BE2C (cell line): ENCODE data around the gene MCL1.

ENCODE experiments used
- DNase-seq: peaks from one replicate; pipeline ENCODE4 v3.0.0-alpha.2; 2020
- H3K27me3 ChIP-seq: fragments of 250-450 bp; sonication (Bioruptor Pico); 2 replicates; pipeline ENCODE4 v1.5.1; 2020; ENCODE audit warnings: mild to moderate bottlenecking
- H3K36me3 ChIP-seq: fragments of 250-450 bp; sonication (Bioruptor Pico); 2 replicates; pipeline ENCODE4 v1.5.1; 2020; ENCODE audit warnings: mild to moderate bottlenecking
- H3K4me1 ChIP-seq: fragments of 250-450 bp; sonication (Bioruptor Pico); 2 replicates; pipeline ENCODE4 v1.5.1; 2020
- H3K4me3 ChIP-seq: 2 replicates; pipeline ENCODE4 v1.5.1; 2011; ENCODE audit warnings: low read depth, low read length
- H3K9me3 ChIP-seq: fragments of 250-450 bp; sonication (Bioruptor Pico); 2 replicates; pipeline ENCODE4 v1.5.1; 2020
- CTCF ChIP-seq: IDR thresholded peaks from 2 replicates; pipeline ENCODE4 v1.5.1; 2012; ENCODE audit warnings: mild to moderate bottlenecking, low read depth, low read length

Gene MCL1

GRCh38 chr1:150543500-150544143 lies 35.8 kb downstream of the MCL1 start:
- Histone ChIP-seq H3K36me3 (no peaks in the 10 kb centered on the region), H3K9me3 (no peaks in the 10 kb centered on the region), H3K27me3 (no peaks in the 10 kb centered on the region), H3K4me1 (no peaks in the 10 kb centered on the region), H3K4me3 (no peak overlapping the region)
- DNase-seq: no peak
- no peak for TF ChIP-seq CTCF

- H3K27me3 ChIP-seq: no peaks in the 10 kb centered on the region
- no peaks in the 10 kb centered on the region for H3K36me3 ChIP-seq
- H3K4me1 ChIP-seq: no peaks in the 10 kb centered on the region
- H3K9me3 ChIP-seq: no peaks in the 10 kb centered on the region
- H3K4me3 ChIP-seq: no peak overlapping the region
- no peak for TF ChIP-seq CTCF
- no peak for DNase-seq
Measured at GRCh38 chr1:150537732-150538684, 41.4 kb downstream of the MCL1 start.

DNA sequence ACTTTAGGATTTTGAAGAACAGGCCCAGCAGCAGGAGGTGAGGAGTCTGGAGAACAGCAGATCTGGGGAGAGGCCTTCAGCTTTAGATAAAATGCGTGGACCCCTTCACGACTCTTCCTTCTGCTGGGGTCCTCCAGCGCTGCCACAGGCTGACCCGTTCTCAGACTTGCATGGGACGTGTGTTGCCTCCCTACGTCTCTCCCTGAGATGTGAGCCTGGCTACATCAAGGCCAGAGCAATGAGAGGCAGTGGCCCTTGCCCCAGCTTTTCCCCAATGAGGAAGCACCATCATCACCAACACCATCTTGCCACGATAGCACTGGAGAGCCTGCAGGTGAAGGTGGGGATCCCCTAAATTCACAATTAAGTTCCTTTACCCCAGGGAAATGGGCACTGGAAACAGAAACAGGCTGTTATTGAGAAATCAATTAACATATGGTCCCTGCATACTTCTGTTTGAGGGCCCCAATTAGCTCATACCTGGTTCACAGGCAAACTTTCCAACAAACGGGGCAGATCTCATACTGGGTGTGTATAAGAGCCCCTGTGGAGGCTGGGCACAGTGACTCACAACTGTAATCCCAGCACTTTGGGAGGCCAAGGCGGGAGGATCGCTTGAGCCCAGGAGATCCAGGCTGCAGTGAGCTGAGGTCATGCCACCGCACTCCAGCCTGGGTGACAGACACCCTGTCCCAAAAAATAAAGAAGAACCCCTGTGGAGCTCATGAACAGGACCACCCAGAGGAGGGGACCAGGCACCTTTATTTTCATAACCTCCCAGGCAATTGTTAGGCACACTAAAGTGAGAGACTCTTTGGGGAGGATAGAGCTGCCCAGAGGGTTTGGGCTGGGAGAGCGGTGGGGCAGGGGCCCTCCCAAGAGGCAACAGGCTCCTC lies 42.3 kb downstream of the MCL1 start:
- no peaks in the 10 kb centered on the region for H3K9me3 ChIP-seq
- DNase-seq: no peak
- H3K27me3 ChIP-seq: no peaks in the 10 kb centered on the region
- no peaks in the 10 kb centered on the region for H3K36me3 ChIP-seq
- H3K4me3 ChIP-seq: no peak overlapping the region
- no peak for TF ChIP-seq CTCF
- no peaks in the 10 kb centered on the region for H3K4me1 ChIP-seq

GRCh38 chr1:150535511-150536287 lies 43.7 kb downstream of the MCL1 start:
- Histone ChIP-seq H3K27me3 (no peaks in the 10 kb centered on the region), H3K4me3 (no peak overlapping the region), H3K36me3 (no peaks in the 10 kb centered on the region), H3K4me1 (no peaks in the 10 kb centered on the region), H3K9me3 (no peaks in the 10 kb centered on the region)
- DNase-seq: no peak
- TF ChIP-seq CTCF: no peak

DNA sequence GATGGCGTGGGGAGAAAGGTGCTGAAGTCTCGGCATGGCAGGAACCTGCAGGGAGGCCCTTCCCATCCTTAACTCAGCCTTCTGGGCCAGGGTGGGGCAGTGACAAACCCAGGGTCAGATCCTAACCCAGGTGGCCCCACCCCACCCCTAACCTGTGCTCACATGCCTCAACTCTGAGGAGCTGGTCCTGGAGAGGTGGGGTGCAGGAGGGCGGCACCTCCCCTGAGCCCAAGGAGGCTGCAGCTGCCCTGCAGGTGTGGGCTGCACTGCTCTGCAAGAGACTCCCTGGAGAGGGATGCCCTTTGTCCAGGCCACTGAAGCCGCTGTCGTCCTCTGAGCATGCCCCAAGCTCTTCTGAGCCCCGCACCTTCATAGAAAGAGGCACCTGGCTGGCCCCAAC lies 45.4 kb downstream of the MCL1 start:
- H3K27me3 ChIP-seq: no peaks in the 10 kb centered on the region
- H3K9me3 ChIP-seq: no peaks in the 10 kb centered on the region
- no peak for TF ChIP-seq CTCF
- H3K4me3 ChIP-seq: no peak overlapping the region
- no peaks in the 10 kb centered on the region for H3K4me1 ChIP-seq
- DNase-seq: no peak
- H3K36me3 ChIP-seq: no peaks in the 10 kb centered on the region
